Iris pigment epithelial cell (primary cell): ENCODE results near the gene PRKCD.

Experiments used
- DNase-seq: peaks from one replicate; pipeline ENCODE4 v3.0.0-alpha.2; 2011; ENCODE audit warnings: low read depth

The PRKCD gene

DNA sequence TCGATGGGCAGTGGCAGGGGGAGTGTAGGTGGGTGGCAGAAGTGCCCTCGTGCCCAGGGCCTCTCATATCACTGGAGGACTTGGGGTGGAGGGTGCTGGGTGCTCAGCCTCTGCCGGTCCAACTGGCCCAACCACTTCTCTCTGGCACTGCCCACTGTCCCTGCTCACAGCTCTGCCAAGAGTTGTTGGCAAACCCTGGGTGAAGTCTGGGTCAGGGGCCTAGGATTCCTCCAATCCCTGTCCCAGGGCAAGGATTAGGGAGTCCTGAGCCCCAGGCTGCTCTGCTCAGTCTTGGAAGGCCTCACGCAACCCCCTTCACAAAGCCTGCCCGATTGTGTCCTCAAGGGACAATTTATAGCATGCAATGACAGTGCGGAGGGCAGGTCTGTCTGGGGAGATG, 5.2 kb upstream of the PRKCD start:
- no peak for DNase-seq

DNA sequence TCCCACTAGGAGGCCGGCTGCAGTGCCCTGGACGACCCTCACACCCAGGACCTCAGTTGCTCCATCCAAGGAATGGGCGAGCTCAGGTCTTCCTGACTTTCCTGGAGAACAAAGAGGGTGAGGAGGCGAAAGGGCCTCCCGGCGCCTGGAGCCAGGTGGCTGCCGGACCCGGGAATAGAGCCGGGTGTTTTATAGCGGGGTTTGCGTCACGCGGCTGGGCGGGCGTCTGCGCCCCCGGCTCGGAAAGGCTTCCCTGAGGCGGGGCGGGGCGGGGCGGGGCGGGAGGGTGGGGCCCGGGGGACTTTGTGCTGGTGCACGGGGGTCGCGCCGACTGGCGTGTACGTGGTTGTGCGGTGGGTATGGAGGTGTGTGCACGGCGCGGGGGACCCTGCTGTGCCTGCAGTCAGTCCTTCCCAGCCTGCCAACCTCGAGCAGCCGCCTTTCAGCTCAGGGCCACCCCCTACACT, 4.6 kb upstream of the PRKCD start:
- DNase-seq, result no peak

DNA sequence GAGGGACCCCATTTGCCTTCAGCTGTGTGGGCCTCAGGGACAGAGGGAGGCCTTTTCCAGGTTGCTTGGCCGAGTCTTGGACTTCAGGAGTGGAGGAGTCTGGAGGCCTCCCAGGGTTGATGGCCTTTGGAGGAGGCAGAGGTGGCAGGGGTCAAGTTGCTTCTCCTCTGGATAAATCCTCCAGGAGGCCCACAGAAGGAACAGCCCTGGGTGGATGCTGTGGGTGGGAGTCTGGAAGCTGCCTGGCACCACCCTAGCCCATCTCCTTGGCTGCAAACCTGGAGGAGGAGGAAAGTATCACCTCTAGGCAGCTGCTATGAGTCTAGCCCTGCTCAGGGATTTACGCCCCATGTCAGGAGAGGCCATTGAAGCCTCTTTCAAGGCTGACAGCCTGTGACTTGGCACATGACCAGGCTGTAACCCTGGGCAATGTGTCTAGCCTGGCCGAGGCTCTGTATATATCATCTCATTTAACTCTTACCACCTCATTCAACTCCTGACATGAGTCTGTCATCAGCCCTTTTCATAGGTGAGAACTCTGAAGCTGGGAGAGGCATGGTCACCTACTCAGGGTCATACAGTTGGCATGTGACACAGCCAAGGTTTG, 2.9 kb upstream of the PRKCD start:
- DNase-seq, result no peak

DNA sequence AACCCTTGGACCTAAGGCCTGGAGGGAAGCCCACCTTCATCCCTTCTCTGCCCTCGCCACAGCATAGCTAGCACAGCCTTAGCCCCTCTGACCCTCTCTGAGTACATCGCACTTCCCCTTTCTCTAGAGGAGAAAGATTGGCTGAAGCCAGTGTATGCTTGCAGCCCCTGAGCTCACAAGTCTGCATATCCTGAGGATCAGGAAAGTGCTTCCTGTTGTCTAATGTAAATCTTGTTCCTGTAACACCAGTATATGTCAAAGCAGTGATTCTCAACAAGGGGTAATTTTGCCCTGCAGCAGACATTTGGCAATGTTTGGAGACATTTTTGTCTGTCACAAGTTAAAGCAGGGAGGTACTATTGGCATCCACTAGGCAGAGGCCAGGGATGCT, 2.2 kb upstream of the PRKCD start:
- DNase-seq, result no peak

DNA sequence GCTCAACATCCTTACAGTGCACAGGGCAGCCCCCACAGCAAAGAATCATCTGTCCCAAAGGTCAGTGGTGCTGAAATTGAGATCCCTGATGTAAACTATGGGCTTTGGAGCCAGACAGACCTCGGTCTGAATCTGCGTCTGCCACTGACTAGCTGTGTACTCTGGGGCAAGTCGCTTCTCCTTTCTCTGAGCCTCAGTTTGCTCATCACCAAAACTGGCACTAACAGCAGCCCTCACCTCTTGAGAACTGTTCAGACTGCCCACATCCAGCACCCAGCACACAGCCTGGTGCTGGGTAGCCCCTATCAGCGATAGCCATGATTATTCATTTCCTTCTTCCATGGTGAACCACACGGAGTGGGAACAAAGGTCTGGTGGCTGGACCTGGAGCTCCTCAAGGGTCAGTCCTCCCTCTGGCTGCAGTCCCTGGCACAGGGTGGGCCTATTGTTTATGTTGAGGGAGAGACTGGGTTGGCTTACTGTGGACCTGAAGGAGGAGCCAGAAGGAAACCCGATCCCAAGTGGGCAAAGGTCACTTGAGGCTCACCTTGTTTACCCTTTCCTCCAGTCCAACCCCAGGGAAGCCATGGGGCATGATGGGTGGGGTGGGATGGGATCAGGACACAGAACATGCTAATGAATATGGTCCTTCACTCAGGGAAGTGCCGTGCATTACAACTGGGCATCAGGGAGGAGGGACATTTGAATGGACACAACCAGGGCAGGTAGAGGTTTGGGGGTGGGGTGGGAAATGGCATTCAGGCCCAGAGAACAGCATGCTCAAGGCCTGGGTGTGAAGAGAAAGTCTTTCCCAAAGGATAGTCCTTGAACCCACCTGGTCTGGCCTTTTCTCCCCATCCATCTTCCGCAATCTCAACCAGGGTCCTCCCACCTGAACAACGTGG, 1.6 kb upstream of the PRKCD start:
- no peak for DNase-seq

DNA sequence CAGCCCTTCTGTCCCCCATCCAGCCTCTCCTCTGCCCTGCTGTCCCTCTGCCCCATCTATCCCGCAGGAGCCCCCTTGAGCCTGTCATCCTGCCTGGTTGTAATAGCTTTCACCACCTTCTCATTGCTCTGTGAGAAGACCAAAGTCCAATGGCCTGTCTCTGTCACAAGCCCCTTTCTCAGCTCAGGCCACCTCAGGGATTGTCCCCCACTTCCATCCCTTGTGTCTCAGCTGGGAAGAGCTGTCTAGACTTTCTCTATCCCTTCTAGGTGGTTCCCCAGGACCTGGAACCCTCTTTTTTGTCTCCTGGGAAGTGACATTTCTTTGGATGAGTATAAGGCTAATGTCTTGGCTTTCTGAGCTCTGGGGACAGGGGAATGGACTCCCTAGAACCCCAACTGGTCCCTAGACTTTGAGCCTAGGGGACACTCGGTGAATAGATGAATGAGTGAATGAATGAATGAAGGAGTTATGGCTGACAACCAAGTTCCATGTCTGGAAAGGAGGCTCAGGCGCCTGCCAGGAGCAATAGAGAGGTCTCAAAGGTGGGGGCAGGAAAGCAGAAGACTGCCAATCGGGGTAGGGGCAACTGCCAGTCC, 849 bp upstream of the PRKCD start:
- no peak for DNase-seq

DNA sequence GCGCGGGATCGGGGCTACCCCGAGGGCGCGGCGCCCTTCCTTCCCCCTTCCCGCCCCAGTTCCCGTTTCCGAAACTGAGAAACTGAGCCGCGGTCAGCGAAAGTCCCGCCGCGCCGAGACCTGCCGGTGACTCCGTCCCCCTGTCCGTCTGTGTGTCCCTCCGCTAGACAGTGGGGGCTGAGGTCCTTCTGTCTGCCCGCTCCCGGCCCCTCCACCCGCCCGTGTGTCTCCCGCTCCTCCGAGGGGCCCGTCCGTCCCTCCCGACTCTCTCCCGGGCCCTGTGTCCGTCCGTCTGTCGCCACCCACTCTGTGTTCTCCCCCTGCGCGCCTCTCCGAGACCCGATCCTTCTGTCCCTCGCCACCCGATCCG, 426 bp downstream of the PRKCD start:
- no peak for DNase-seq

DNA sequence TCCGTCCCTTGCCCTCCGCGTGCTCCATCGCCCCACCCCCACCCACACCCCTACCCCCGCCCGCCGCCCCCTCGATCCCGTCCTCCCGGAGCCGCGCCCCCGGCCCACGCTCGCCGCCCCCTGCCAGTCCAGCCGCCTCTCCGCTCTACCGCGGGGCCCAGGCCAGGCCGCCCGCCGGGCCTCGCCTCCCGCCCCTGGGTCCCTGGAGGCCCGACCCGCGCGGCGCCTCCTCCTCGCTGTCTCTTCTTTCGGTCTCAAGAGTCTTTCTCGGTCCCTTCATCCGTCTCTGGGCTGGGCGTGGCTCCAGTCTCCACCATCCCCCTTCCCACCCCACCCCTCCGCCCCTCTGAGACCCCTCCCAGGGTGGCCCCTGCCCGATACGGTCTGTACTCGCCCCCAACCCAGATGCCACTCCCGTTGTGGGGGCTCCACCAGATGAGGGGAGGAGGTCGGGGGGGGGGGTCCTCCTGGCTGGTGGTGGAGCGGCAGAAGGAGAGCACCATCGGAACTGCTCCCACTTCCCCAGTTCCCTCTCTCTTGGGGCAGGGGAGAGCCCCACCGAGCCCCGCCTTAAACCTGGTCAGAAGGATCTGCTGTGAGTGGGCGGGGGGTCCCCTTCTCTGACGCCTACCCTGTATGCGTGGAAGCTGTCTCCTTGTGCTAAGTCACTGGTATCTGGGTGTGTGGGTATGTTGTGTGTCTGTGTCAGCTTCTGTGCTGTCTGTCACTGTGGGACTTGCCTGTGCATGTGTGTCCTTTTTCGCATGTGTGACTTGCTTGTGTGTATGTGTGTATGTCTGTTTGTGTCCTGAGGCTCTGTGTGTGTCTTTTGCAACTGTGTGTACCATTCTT, 1.0 kb downstream of the PRKCD start:
- peak; percentile 46 for DNase-seq

DNA sequence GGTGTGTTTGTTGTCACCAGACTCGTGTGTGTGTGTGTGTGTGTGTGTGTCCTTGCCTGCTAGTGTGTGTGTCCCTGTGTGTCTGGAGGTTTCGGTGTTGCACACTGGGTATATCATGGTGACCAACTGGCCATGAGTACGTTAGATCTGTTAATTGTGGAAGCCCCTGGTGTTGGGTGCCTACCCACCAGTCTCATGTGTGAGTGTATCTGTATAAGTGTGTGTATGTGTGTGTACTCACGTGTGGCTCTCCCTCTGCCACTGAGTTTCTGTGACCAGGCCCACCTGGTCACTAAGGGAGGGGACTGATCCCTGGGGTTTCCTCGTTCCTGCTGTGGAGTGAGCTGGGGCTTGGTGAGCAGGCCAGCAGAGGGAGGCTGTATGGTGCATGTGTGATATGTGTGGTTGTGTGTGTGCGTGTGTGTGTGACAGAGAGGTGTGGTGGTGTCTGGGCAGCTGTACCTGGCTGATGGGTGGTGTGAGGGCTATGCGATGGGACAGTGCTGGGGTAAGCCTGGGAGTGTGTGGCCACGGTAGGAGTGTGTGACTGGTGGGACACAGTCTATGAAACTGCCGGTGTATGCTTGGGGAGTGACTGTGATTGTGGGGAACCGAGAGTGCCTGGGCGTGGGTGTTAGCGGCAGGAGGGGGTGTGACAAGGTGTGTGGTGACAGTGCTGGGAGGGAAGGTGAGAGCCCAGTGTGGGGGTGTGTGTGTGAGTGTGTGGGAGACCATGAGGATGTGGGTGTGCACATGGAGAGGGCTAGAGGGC, 1.8 kb downstream of the PRKCD start:
- no peak for DNase-seq

DNA sequence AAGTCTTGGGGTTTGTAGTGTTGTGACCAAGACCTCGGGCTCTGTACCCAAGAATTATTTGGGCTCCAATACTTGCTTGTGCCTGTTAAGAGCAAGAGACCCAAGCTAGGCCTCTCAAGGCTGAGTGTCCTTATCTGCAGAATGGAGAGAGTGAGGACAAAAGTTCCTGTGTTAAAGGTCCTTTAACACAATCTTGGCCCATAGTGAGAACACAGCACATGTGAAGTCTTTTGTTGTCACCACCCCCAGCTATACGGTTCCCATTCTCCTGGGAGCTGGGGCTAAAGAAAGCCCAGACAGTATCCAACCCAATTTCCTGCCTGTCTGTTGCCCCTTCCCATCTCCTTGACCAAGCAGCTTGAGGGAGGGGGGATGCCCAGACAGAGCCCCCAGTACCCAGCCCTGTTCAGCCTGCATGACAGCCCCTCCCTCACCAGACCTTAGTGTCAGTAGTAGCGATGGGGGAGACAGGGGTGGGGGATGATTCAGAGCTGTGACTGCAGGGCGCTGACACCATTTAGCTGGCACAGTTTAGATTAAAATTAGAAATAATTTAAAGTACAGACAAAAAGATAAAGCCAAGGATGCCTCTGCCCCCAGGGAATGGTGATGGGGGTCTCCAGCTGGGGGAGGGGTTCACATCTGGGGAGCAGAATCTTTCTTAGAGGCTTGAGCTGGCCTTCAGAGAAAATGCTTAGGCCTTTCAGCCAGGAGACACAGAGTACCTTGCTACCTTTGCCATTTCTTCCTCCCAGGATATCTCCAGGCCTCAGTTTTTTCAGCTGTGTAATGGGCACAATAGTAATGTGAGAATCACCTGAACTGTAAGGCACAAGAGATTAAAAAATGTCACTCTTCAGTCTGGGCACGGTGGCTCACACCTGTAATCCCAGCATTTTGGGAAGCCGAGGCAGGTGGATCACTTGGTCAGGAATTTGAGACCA, 2.7 kb downstream of the PRKCD start:
- DNase-seq, result no peak

DNA sequence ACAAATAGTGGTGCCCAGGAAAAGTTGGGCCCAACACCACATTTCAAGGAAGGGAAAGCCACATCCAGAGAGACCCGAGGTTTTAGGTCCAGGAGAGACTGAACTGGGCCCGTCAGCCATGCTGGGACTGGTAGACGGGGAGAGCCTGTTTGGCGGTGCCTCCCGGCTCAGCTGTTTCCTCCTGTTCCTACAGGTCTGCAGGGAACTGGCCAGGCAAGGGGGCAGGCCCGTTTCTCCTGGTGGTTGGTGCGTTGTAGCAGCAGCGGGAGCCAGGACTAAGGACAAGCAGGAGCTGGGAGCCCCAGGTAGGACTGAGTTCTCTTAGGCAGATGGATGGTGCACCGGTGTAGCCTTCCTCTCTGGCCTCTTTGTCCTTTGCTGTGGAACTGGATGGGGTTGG, 3.9 kb downstream of the PRKCD start:
- no peak for DNase-seq

DNA sequence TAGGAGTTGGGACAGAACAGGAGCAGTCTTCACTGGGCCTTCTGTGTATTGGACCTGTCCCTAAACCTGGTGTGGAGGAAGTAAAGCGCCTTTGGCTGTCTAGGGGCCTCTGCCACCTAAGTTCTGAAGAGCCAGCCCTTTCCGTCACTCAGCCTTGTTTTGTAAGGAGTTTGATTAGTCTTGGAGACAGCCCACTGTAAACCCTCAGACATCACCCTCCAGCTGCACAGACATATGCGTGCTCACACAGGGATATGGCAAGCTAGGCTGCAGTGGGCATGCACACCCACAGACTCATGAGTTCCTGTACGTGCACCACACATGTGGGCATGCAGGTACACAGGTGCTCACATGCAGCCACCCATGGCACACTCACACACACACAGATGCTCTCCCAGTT, 5.2 kb downstream of the PRKCD start:
- no peak for DNase-seq

DNA sequence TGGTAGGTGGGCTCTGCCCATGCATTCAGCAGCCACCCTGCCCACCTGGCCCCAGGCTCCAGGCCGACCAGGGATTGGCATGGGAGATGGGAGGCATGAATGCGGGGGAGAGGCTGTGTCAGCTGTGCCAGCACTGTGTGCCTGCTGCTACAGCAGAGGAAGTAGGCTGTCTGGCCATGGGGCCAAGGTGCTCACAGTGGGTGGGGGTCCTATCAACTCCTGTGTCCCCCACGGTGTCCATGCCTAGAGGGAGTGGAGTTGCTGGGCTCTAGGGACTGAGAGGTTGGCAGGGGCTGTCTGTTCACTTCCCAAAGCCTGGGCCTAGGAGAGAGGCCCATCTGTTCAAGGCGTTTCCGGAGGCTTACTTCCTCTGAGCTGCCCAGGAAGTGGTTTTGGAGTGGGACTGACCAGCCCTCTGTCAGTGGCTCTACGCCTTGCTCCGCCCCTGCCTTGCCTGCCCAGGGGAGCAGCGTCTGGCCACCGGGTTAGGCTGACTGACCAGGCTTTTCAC, 5.8 kb downstream of the PRKCD start:
- DNase-seq, result peak; percentile 77

DNA sequence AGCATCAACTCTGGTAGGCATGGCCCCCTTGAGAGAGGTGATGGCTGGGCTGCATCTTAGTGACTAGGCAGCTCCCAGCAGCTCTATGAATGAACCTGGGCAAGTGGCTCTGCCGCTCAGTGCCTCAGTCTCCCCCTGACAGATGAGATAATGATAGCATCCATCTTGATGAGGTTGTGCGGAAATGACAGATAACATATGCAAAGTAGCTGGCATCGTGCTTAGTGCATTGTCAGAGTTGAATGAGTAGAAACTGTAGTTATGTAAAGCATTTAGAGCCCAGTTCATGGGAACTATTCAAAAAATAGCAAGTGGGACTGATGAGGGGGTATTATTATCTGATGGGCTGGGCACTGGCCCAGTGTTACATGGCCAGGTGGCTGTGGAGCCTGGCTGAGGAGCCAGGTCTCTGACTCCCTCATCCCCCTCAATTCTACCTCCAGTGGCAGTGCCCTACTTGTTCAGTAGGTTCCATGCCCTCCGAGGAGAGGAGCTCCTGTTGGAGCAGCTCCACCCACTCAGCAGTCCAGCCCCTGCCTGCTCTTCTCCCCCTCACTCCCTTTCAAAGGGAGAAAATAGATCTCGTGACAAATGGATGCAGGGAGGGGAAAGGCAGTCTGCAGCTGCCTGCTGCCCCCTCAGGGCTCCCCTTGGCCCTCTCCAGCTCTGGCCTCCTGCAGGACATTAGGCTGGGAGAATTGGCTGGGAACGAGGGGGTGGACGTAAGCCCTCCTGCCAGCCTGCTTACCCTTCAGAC, 6.6 kb downstream of the PRKCD start:
- no peak for DNase-seq

DNA sequence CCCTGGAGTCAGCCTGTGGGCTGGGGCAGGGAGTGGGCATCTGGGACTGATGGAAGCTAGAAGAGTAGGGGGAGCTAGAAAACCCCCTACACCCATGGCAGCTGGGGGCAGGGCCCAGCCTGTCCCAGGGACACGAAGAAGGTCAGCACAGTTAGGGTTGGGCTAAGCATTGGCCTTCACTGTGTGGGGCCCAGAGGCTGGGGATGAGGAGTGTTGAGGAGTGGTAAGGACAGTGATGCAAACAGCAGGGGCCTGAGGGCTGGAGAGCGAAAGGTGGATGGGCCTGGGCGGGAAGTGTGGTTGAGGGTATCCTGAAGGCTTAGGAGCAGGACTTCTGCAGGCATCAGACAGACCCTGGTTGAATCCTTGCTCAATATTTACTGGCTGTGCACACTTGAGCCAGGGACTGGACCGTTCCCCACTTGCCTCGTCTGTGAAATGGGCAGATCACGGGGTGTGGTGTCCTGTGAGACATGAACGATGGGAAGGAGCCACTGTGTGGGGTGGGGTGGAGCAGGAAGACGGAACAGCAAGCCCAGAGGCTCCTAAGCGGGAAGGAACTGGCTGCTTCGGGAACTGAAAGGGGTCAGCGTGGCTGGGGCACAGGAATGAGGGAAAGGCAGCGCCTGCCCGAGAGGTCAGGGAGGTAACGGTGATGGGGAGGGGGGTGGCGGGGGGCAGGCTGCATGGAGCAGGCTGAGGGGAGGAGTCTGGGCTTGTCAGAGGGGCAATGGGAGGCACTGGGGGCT, 7.3 kb downstream of the PRKCD start:
- DNase-seq, result no peak

DNA sequence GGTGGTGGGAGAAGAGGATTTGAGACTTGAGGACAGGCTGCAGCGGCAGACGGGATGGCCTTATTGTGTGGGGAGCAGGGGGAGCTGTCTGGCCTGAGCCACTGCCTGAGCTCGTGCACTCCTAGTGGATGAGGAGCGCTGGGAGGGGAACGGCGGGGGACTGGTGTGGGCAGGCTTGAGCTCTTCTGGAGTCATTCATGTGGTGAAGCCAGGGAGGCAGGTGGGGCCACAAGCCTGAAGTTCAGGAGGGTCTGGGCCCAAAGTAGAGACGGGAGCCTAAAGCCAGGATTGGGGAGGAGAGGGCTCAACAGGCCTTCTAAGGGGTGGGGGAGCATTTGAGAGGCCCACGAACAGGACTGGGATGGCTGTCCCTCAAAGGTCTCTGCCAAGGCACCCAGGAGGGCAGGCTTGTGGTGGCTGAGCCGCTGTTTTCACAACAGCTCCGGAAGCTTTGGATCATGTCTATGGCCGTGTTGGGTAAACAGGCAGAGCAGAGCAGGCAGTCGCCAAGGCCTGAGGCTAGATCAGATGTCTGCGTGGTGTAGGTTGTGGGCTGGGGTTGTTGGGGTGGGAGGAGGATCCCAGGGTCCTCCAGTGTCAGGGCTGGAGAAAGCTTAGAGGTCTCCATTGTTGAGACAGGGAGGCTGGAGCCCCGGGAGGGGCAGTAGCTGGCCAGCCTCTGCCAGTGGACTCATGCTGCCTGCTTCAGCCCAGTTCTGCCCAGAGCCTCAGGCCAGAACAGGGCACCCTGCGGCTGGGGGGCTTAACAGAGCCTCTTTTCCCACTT, 8.2 kb downstream of the PRKCD start:
- peak; percentile 76 for DNase-seq

DNA sequence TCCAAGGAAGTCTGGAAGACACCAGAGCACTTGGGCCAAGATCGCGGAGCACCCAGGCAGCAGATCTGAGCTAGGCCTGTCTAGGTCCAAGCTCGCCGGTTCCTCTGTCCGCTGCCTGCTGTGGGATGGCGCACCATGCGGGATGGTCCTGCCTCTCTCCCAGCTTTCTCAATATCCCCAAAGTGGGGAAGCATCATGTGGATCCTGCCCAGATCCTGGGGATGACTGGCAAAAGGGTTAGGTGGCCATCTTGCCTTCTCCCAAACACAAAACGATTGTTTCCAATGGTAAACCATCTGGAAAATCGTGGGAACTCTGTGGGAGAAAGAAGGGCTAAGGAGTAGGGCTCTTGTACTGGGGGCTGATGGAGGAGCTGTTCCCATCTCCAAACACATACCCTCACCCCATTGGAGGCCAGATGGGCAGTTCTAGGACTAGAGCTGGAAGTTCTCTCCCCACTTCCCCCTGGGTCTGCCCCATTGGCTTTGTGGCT, 8.9 kb downstream of the PRKCD start:
- no peak for DNase-seq
